ENCODE results near the gene NTN4.
"Not testable (repeated sequence)": the region's sequence is repeated elsewhere in the genome, so short reads cannot be mapped to it uniquely, and the experiment has no call there.

Gene NTN4

DNA sequence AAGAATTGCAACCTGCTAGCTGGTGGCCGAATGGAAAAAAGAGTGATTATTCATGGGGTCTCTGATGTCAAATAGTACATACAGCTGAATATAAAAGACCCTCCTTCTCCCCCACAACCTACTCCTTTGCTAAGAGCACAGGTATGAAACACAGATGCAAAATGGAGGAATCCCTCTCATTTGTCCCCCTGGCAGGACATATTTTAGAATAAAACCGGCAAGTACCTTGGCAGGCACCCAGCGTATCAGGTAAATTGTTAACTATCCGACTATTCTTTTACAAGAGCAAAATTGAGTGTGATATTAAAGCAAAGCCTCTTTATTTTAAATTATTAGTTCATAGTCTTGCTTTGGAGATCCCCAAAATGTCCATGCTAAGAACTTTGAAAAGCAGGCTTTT, 165.6 kb downstream of the NTN4 start:
- FAIRE-seq (no peak), DNase-seq (ENCODE audit: insufficient read length) (no peak)
- TF ChIP-seq POLR2A (IDR thresholded peaks at IDR 0.05; ENCODE audit: low read depth, low read length) (no peak), POLR2AphosphoS5 (IDR thresholded peaks at IDR 0.05; ENCODE audit: low read depth, low read length) (no peak), TAF1 (IDR thresholded peaks at IDR 0.05; ENCODE audit: borderline replicate concordance, low read depth, low read length) (no peak)

DNA sequence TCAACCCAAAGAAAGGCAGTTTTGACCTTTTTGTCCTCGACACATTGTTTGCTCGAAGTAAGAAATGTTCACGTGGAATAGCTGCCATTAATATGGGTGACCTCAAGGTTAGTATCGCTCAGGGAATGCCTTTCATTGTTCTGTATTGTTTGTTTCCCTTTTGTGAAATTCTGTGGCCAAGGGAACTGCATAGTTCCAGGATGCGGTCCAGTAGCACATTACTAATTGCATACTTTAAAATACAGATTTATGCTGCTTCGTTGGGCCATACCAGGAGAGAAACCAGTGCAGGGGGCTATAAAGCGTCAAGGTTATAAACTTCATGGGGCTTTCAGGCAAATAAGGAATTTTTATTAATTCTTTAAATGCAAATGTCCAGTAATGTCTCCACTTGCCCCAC, 166.0 kb downstream of the NTN4 start:
- DNase-seq (ENCODE audit: insufficient read length) (no peak), FAIRE-seq (no peak)
- TF ChIP-seq POLR2AphosphoS5 (IDR thresholded peaks at IDR 0.05; ENCODE audit: low read depth, low read length), result no peak
- no peak for TF ChIP-seq TAF1 (IDR thresholded peaks at IDR 0.05; ENCODE audit: borderline replicate concordance, low read depth, low read length)
- no peak for TF ChIP-seq POLR2A (IDR thresholded peaks at IDR 0.05; ENCODE audit: low read depth, low read length)

DNA sequence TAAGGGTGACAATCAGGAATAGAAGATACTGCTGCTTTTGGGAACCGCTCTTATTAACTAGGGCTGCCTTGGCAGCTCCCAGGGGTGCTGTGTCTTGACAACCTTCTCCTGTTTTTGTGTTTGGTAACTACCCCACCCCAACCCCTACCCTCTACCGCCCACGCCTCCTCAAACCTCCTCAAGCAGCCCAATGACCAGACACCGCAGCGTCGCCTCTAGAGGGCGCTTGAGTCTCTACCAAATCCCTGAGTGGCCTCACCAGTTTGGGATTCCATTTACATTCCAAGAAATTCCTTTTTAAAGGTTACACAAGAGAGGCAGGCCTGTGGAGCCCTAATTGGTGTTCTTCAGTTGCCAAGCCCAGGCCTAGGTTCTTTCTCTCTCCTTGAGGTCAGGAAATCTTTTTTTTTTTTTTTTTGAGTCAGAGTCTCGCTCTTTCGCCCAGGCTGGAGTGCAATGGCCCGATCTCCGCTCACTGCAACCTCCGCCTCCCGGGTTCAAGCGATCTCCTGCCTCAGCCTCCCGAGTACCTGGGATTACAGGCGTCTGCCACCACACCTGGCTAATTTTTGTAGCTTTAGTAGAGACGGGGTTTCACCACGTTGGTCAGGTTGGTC, 166.9 kb downstream of the NTN4 start:
- TF ChIP-seq POLR2A (IDR thresholded peaks at IDR 0.05; ENCODE audit: low read depth, low read length), result no peak
- no peak for TF ChIP-seq POLR2AphosphoS5 (IDR thresholded peaks at IDR 0.05; ENCODE audit: low read depth, low read length)
- no peak for TF ChIP-seq TAF1 (IDR thresholded peaks at IDR 0.05; ENCODE audit: borderline replicate concordance, low read depth, low read length)
- FAIRE-seq (no peak), DNase-seq (ENCODE audit: insufficient read length) (peak; percentile 15)

DNA sequence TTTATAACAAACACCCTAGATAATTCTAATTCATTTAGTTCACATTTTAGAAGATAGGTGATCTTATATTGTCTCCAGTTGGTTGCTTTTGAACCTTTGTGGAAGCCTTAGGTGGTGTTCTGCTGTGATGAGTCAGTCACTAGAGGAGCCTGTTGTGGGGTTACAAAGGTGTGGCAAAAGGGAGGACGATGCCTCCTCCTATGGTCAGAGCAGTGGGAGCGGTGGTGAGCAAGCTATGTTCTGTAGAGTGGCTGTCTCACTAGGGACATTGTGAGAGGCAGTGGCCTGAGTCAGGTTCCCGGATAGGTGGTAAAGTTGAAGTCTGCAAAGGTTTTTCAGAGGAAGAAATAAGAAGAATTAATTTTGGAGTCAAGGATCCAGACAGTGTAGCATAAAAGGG, 167.7 kb downstream of the NTN4 start:
- DNase-seq (ENCODE audit: insufficient read length) (no peak), FAIRE-seq (no peak)
- no peak for TF ChIP-seq TAF1 (IDR thresholded peaks at IDR 0.05; ENCODE audit: borderline replicate concordance, low read depth, low read length)
- TF ChIP-seq POLR2A (IDR thresholded peaks at IDR 0.05; ENCODE audit: low read depth, low read length), result no peak
- TF ChIP-seq POLR2AphosphoS5 (IDR thresholded peaks at IDR 0.05; ENCODE audit: low read depth, low read length), result no peak

DNA sequence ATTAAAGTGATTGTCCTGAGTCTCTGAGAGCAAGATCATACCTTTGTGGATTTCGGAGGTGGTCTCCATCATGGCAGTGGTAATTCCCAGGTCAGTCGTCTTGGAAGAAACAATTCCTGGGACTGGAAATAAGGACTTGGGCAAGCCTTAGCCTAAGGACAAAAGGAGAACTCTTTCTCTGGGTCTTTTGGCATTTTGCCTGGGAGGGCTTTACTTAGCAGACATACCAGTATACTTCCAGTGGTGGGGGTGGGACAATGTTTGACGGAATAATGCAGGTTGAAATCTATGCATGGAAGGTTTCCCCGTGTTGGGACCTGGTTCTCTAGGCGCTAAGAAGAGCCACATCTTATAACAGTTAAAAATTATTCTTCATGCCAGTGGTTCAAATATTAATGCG, 168.8 kb downstream of the NTN4 start:
- TF ChIP-seq TAF1 (IDR thresholded peaks at IDR 0.05; ENCODE audit: borderline replicate concordance, low read depth, low read length), result no peak
- no peak for TF ChIP-seq POLR2AphosphoS5 (IDR thresholded peaks at IDR 0.05; ENCODE audit: low read depth, low read length)
- no peak for TF ChIP-seq POLR2A (IDR thresholded peaks at IDR 0.05; ENCODE audit: low read depth, low read length)
- DNase-seq (ENCODE audit: insufficient read length) (no peak), FAIRE-seq (no peak)

DNA sequence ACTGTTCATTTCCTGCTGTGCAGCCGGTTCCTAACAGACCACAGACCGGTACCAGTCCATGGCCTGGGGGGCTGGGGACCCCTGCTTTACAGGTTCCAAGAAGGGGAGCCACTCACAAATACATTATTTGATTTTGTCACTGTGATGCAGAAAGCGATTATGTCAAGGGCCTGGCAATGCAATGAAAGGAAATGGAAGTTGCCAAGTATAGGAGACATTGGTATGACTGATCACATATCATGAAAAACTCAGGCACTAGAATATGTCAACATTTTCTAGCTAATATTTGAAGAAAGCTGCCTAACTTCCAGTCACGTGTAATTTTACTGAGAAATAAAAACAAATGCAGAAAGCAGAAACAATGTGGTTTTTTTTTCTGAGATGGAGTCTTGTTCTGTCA, 170.4 kb downstream of the NTN4 start:
- no peak for TF ChIP-seq POLR2AphosphoS5 (IDR thresholded peaks at IDR 0.05; ENCODE audit: low read depth, low read length)
- no peak for DNase-seq (ENCODE audit: insufficient read length)
- FAIRE-seq, result no peak

DNA sequence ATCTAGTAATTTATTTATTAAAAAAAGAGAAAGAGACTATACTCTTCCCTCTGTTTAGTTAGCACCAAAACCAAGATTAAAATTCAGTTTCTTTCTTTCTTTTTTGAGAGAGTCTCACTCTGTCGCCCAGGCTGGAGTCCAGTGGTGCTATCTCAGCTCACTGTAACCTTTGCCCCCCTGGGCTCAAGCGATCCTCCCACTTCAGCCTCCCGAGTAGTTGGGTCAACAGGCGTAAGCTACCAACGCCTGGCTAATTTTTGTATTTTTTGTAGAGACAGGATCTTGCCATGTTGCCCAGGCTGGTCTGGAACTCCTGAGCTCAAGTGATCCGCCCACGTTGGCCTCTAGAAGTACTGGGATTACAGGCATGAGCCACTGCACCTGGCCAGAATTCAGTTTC, 174.1 kb downstream of the NTN4 start:
- not testable (repeated sequence) for FAIRE-seq; DNase-seq (ENCODE audit: insufficient read length)

DNA sequence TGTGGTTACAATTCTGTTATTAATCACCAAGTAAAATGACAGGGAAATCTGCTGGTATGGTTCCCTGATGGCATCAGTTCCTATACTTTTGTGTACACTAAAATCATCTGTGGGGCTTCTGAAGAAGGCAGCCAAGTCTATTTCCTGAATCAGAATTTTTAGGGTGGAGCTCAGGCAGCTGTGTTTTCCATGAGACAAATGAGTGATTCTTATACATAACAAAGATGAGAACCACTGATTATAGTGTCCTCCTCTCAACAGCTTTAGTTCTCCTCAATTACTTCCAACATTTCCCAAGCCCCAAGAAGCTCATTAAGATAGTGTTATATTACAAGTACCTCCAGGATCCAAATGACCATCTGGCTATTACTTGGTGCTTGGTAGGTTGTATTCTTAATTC, 174.8 kb downstream of the NTN4 start:
- DNase-seq (ENCODE audit: insufficient read length) (no peak), FAIRE-seq (no peak)
- TF ChIP-seq TAF1 (IDR thresholded peaks at IDR 0.05; ENCODE audit: borderline replicate concordance, low read depth, low read length) (no peak), POLR2A (IDR thresholded peaks at IDR 0.05; ENCODE audit: low read depth, low read length) (no peak), POLR2AphosphoS5 (IDR thresholded peaks at IDR 0.05; ENCODE audit: low read depth, low read length) (no peak)

DNA sequence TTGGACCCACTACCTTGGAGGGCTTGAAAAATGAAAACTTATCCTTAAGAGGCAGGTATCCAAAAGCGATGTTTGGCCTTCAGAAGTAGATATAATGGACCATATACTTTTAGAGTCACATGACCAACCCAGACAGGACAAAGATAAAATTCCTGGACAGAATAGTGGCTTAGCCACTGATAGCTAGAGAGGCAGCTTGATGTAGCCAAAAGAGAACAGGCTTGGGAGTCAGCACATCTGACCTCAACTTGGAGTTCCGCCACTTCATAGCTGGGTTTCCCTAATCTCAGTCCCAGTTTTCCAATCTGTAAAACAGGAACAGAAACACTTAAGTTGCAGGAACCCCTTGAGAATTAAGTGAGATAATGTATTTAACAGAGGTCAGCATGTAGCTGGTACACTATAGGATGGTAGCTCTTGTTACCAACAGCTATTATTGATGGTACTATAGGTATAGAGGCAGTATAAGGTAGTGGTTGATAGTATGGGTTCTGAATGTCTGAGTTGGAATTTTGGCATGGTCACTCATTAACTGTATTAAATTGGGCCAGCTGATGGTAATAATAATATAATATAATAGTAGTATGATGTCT, 176.1 kb downstream of the NTN4 start:
- no peak for FAIRE-seq
- no peak for TF ChIP-seq POLR2A (IDR thresholded peaks at IDR 0.05; ENCODE audit: low read depth, low read length)
- no peak for TF ChIP-seq POLR2AphosphoS5 (IDR thresholded peaks at IDR 0.05; ENCODE audit: low read depth, low read length)
- no peak for TF ChIP-seq TAF1 (IDR thresholded peaks at IDR 0.05; ENCODE audit: borderline replicate concordance, low read depth, low read length)

DNA sequence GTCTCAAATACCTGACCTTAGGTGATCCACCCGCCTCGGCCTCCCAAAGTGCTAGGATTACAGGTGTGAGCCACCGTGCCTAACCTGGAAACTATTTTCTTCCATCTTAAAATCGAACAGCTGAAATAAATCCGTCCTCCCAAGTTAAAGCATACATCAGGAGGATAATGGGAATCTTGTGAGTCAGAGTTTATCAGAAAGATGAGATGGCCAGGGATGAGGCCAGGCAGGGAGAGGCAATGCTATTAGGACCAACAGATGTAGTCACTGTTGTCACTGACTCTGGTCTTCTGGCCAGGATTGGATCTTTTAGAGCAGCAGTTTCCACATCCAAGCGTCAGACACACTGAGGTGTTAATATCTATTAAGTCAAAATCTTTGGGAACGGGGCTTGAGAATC, 177.5 kb downstream of the NTN4 start:
- DNase-seq (ENCODE audit: insufficient read length) (no peak), FAIRE-seq (no peak)
- TF ChIP-seq POLR2AphosphoS5 (IDR thresholded peaks at IDR 0.05; ENCODE audit: low read depth, low read length) (no peak), TAF1 (IDR thresholded peaks at IDR 0.05; ENCODE audit: borderline replicate concordance, low read depth, low read length) (no peak), POLR2A (IDR thresholded peaks at IDR 0.05; ENCODE audit: low read depth, low read length) (no peak)

More for the DNA sequence above, 176.1 kb downstream of the NTN4 start:
- DNase-seq (ENCODE audit: insufficient read length), result no peak

DNA sequence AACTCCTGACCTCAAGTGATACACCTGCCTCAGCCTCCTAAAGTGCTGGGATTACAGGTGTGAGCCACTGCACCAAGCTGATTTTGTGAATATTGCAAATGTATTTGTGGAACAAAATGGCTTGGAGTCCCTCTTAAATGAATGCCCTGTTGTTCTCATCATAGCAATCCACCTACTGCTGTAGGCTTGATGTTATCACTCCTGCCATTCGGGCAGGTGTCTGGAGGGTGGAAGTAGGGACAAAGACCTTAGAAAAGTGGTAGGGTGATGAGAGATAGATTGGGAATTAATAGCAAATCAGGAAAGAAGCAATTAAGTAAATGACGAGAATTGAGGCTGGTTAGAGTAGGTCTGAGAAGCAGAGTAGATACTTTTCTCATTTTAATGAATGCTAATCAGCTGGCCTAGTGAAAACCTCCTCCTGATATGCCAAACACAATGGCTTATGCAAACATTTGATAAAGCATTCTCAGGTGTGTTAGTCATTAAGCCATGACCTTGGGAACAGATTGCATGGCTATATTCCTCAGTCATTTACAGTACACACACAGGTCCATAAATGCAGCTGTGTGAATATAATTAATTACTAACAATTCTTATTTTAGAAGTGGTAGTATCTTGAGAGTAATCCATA, 178.8 kb downstream of the NTN4 start:
- DNase-seq (ENCODE audit: insufficient read length) (no peak), FAIRE-seq (no peak)
- no peak for TF ChIP-seq POLR2A (IDR thresholded peaks at IDR 0.05; ENCODE audit: low read depth, low read length)
- TF ChIP-seq TAF1 (IDR thresholded peaks at IDR 0.05; ENCODE audit: borderline replicate concordance, low read depth, low read length), result no peak
- TF ChIP-seq POLR2AphosphoS5 (IDR thresholded peaks at IDR 0.05; ENCODE audit: low read depth, low read length), result no peak

DNA sequence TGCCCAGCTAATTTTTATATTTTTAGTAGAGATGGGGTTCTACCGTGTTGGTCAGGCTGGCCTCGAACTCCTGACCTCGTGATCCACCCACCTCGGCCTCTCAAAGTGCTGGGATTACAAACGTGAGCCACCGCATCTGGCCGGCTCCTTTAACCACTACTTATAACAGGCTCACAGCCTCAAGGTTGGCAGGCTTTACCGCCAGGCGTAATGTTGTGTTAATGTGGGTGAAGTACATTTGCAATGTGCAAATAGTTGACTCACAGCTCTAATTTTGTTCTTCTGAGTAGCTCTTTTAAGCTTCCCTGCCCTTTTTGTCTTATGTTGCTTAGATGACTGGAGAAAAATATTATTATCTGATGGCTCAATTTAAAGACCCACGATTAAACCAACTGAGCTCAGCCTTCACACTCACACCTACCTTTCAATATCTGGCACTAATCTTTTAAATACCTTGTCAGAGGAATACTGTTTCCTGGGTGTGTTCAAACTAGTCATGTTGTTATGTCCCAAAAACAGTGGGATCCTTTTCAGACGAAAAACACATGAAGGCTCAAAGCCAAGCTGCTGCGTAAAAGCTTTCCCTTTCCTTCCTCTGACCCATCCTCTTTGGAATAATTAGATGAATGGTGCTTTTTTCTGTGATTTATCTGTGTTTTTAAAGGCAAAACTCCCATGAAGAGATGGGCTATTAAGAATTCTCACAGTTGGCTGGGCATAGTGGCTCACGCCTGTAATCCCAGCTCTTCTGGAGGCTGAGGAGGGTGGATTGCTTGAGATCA, 182.1 kb downstream of the NTN4 start:
- no peak for FAIRE-seq
- DNase-seq (ENCODE audit: insufficient read length), result no peak
- TF ChIP-seq POLR2AphosphoS5 (IDR thresholded peaks at IDR 0.05; ENCODE audit: low read depth, low read length), result no peak
- no peak for TF ChIP-seq TAF1 (IDR thresholded peaks at IDR 0.05; ENCODE audit: borderline replicate concordance, low read depth, low read length)
- no peak for TF ChIP-seq POLR2A (IDR thresholded peaks at IDR 0.05; ENCODE audit: low read depth, low read length)

All from GM12892 (cell line).